Upper lobe of left lung (tissue), 6 donors: Measurements from ENCODE around the gene MYOF. TPM values are rescaled to one million over a fixed set of nuclear protein-coding genes. Genes with fewer than 3 reads are reported as not detected.
A peak's percentile ranks its signal among the peaks of the same experiment; 100 is the strongest.

Experiments used
- ATAC-seq, 2 donors: fragments of 200-7000 bp; cut with Tn5 transposase; one replicate each; pipeline ENCODE4 v1.9.1; 2022; ENCODE audit warnings: mild to moderate bottlenecking in 2 of 2, moderate library complexity in 2 of 2; ENCODE audit not compliant: low FRiP score in 2 of 2
- DNase-seq, 2 donors: peaks; one replicate each; pipeline ENCODE4 v3.0.0-alpha.2; 2019 to 2020
- H3K27ac ChIP-seq, 4 donors: fragments of 200-600 bp; sonication (generic); one replicate each; pipeline ENCODE4 v1.5.1; 2016 to 2019
- H3K27me3 ChIP-seq, 4 donors: fragments of 200-600 bp; sonication (generic); one replicate each; pipeline ENCODE4 v1.5.1; 2017 to 2019
- H3K36me3 ChIP-seq, 4 donors: fragments of 200-600 bp; sonication (generic); one replicate each; pipeline ENCODE4 v1.5.1; 2016 to 2019
- H3K4me1 ChIP-seq, 4 donors: fragments of 200-600 bp; sonication (generic); one replicate each; pipeline ENCODE4 v1.5.1; 2018 to 2019
- H3K4me3 ChIP-seq, 4 donors: fragments of 200-600 bp; sonication (generic); one replicate each; pipeline ENCODE4 v1.5.1; 2017 to 2019; ENCODE audit warnings: mild to moderate bottlenecking in 2 of 4, moderate library complexity in 1 of 4
- H3K9me3 ChIP-seq, 4 donors: fragments of 200-600 bp; sonication (generic); one replicate each; pipeline ENCODE4 v1.5.1; 2018 to 2019
- EP300 ChIP-seq, 4 donors: sonication (generic); formaldehyde crosslinking; IDR thresholded peaks; one replicate each; pipeline ENCODE4 v1.5.1; 2017; ENCODE audit warnings: antibody characterized with exemption in 4 of 4, control low read depth in 2 of 4
- POLR2A ChIP-seq, 4 donors: fragments of 450-650 bp; IDR thresholded peaks; one replicate each; pipeline ENCODE4 v1.5.1; 2016 to 2017; ENCODE audit warnings: antibody characterized with exemption in 4 of 4, mild to moderate bottlenecking in 2 of 4
- POLR2AphosphoS5 ChIP-seq, 2 donors: sonication (generic); formaldehyde crosslinking; IDR thresholded peaks; one replicate each; pipeline ENCODE4 v1.5.1; 2017; ENCODE audit warnings: antibody characterized with exemption in 2 of 2
- WGBS, 2 donors: methylation state at CpG; one replicate each; pipeline ENCODE4 v1.1.5; 2017 to 2018; 5-methylcytosine and 5-hydroxymethylcytosine counted together
- total RNA-seq, 6 donors: library from RNA; depleted of rRNA in 4 of 6; stranded (reverse); fragments of >200 nt in 4 of 6; gene quantifications; one replicate each; pipeline versions ENCODE4 v1.1.0 to v1.2.1, GENCODE V29; 2016 to 2021
- TF ChIP-seq, protein P1 (sequence below), 6 experiments: fragments of 450-650 bp in 4 of 6; fragments of 200-600 bp in 2 of 6; sonication (generic) in 2 of 6; IDR thresholded peaks; one replicate each; pipeline ENCODE4 v1.5.1; 2016 to 2019; ENCODE audit warnings: antibody characterized with exemption in 6 of 6
- donor health status: DM: no; HTN: no; CAD: no; lungs with moderate emphysema.
- donor health status: DM: no; HTN: yes; CAD: no; lungs with severe emphysema.

Gene MYOF
- total RNA-seq, 6 donors from 2014 or later = 83.9 to 168 (median 129) TPM

DNA sequence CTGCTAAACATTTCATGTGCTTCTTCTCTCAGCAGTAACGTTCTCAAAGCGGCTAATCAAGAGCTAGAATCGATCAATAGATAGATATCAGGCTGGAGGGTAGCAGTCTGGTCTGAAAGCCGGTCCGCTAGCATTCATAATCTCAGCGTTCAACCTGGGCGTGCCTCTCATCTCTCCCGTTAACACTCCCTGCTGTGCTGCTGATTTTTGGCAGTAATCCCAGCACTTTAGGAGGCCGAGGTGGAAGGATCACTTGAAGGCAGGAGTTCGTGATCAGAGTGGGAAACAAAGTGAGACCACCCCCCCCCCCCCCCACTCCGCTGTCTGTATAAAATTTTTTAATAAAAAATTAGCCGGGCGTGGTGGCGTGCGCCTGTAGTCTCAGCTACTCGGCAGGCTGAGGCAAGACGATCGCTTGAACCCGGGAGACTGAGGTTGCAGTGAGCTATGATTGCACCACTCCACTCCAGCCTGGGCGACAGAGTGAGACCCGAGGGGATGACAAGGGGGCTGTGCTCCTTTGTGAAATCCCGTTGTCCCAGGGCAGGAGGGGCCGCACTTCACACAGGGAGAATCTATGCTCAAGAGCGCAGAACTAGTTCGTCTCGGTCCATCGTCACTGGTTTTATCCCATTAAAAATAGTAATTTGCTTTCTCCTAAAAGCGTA, 13.7 kb upstream of the MYOF start:
- no peaks in the 10 kb centered on the region for H3K9me3 ChIP-seq
- peak overlapping the region; percentile 47 to 74 (median 65) for H3K4me3 ChIP-seq
- TF ChIP-seq POLR2A (IDR thresholded peaks at IDR 0.05) (no peak), EP300 (IDR thresholded peaks at IDR 0.05) (no peak), POLR2AphosphoS5 (IDR thresholded peaks at IDR 0.05) (no peak)
- TF ChIP-seq, protein P1, sequence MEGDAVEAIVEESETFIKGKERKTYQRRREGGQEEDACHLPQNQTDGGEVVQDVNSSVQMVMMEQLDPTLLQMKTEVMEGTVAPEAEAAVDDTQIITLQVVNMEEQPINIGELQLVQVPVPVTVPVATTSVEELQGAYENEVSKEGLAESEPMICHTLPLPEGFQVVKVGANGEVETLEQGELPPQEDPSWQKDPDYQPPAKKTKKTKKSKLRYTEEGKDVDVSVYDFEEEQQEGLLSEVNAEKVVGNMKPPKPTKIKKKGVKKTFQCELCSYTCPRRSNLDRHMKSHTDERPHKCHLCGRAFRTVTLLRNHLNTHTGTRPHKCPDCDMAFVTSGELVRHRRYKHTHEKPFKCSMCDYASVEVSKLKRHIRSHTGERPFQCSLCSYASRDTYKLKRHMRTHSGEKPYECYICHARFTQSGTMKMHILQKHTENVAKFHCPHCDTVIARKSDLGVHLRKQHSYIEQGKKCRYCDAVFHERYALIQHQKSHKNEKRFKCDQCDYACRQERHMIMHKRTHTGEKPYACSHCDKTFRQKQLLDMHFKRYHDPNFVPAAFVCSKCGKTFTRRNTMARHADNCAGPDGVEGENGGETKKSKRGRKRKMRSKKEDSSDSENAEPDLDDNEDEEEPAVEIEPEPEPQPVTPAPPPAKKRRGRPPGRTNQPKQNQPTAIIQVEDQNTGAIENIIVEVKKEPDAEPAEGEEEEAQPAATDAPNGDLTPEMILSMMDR (IDR thresholded peaks at IDR 0.05) = no peak
- DNase-seq (peak; percentile 22 to 29), ATAC-seq (peak; percentile 40 to 75)
- H3K27me3 ChIP-seq = no peaks in the 10 kb centered on the region
- peaks cover 0 to 14% (median 11%) of the 10 kb centered on the region in 4 donors for H3K4me1 ChIP-seq
- WGBS, 2 donors = 0 to 1% methylated on average over 22 to 26 of the region's 28 CpGs
- no peaks in the 10 kb centered on the region for H3K36me3 ChIP-seq
- H3K27ac ChIP-seq = peak overlapping the region in 3 of 4 donors; percentile 36 to 72 (median 60)

DNA sequence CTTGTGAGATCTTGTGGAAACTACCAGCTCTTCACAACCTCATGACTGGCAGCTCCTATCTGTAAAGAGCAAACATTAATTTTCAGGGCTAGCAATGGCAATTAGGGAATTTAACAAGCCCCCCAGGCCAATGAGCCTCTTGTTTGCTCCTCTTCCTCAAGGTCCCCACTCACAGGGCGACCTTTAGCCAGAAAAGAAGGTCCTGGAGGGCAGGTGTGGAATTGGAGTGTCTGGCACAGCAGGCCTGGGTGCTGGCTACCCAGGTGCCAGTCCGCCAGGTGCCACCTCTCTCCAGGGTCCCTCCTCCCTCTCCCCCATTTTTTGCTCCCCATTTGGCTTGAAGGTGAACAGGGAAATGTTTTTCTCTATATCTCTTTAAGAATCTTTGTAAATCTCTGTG, 12.4 kb upstream of the MYOF start:
- WGBS, 2 donors = 94 to 95% methylated on average over 2 of the region's 2 CpGs
- Histone ChIP-seq H3K27me3 (no peaks in the 10 kb centered on the region), H3K9me3 (no peaks in the 10 kb centered on the region), H3K27ac (no peak overlapping the region), H3K4me3 (no peak overlapping the region), H3K36me3 (no peaks in the 10 kb centered on the region), H3K4me1 (peaks cover 0 to 14% (median 11%) of the 10 kb centered on the region in 4 donors)
- TF ChIP-seq POLR2AphosphoS5 (IDR thresholded peaks at IDR 0.05) (no peak), EP300 (IDR thresholded peaks at IDR 0.05) (no peak), POLR2A (IDR thresholded peaks at IDR 0.05) (no peak)
- TF ChIP-seq, protein P1 (IDR thresholded peaks at IDR 0.05) = no peak
- ATAC-seq (no peak), DNase-seq (no peak)

DNA sequence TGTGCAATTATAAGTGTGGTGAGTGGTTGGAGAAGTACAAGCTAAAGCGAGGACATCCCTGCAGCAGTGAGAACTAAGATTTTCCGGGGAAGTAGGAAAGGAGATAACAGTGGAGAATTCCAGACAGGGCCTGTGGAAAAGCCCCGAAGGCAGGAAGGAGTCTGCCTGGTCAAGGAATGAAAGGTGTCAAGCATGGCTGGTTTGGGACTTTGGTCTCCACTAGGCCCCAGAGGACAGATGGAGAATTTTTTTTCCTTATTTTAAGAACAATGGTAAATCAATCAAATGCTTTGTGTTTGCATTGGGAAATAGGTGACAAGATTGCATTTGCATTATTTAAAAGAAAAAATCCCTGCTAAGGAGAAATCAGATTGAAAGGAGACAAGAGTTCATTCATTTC, 11.0 kb upstream of the MYOF start:
- H3K4me3 ChIP-seq = no peak overlapping the region
- WGBS, 2 donors = 77 to 86% methylated on average over 3 of the region's 3 CpGs
- H3K4me1 ChIP-seq = peaks cover 0 to 14% (median 11%) of the 10 kb centered on the region in 4 donors
- no peaks in the 10 kb centered on the region for H3K27me3 ChIP-seq
- no peak for ATAC-seq
- no peak for TF ChIP-seq EP300 (IDR thresholded peaks at IDR 0.05)
- TF ChIP-seq POLR2A (IDR thresholded peaks at IDR 0.05) = no peak
- TF ChIP-seq, protein P1 (IDR thresholded peaks at IDR 0.05) = no peak
- no peak for TF ChIP-seq POLR2AphosphoS5 (IDR thresholded peaks at IDR 0.05)
- no peak overlapping the region for H3K27ac ChIP-seq
- no peak for DNase-seq
- H3K36me3 ChIP-seq = no peaks in the 10 kb centered on the region
- no peaks in the 10 kb centered on the region for H3K9me3 ChIP-seq

DNA sequence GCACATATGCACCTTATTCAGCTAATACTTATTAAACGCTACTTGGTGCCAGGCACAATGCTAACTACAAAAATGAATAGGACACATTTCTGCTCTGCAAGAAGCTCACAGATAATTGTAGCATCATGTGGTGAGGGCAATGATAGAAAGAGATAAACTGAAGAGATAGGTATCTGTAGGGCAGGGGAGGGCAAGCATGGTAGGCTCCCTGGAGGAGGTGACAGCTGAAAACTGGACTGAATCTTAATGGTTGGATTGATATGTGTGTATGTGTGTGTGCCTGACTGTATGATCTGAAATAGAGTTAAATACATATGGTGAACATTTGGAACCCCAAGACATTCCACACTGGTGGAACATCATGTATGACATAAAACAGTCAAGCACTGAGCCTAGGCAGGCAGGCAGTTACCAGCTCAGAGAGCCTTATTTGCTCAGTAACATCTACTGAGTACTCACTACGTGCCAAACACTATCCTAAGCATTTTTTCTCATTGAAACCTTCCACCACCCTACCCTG, 9.5 kb upstream of the MYOF start:
- TF ChIP-seq POLR2AphosphoS5 (IDR thresholded peaks at IDR 0.05) (no peak), EP300 (IDR thresholded peaks at IDR 0.05) (no peak), POLR2A (IDR thresholded peaks at IDR 0.05) (no peak)
- TF ChIP-seq, protein P1 (IDR thresholded peaks at IDR 0.05) = no peak

More for the DNA sequence above, 9.5 kb upstream of the MYOF start:
- DNase-seq (no peak), ATAC-seq (no peak)
- H3K4me1 ChIP-seq = peaks cover 0 to 10% (median 7%) of the 10 kb centered on the region in 4 donors
- H3K27me3 ChIP-seq = no peaks in the 10 kb centered on the region
- no peaks in the 10 kb centered on the region for H3K9me3 ChIP-seq
- H3K27ac ChIP-seq = no peak overlapping the region
- H3K36me3 ChIP-seq = no peaks in the 10 kb centered on the region
- 76 to 77% methylated on average over 2 of the region's 2 CpGs for WGBS, 2 donors
- H3K4me3 ChIP-seq = no peak overlapping the region
